Measurements from ENCODE around the gene RABGAP1.
A peak's percentile ranks its signal among the peaks of the same experiment; 100 is the strongest.

Gene RABGAP1

GRCh38 chr9:122944960-122945888 is 4.4 kb downstream of the RABGAP1 start:
- DNase-seq (ENCODE audit: low spot score), result no peak

- DNase-seq (ENCODE audit: low spot score), result no peak
These were observed 5.7 kb downstream of the RABGAP1 start for GRCh38 chr9:122946461-122947005.

GRCh38 chr9:122948313-122948712 is 7.5 kb downstream of the RABGAP1 start:
- DNase-seq (ENCODE audit: low spot score), result peak; percentile 46

GRCh38 chr9:122949696-122950095 is 8.9 kb downstream of the RABGAP1 start:
- DNase-seq (ENCODE audit: low spot score), result no peak

- DNase-seq (ENCODE audit: low spot score), result no peak
These were observed 9.4 kb downstream of the RABGAP1 start for GRCh38 chr9:122950263-122950662.

- DNase-seq (ENCODE audit: low spot score), result no peak
These were observed 10.2 kb downstream of the RABGAP1 start for GRCh38 chr9:122951056-122951455.

GRCh38 chr9:122954253-122954691 is 13.5 kb downstream of the RABGAP1 start:
- no peak for DNase-seq (ENCODE audit: low spot score)

GRCh38 chr9:122955961-122956360 is 15.1 kb downstream of the RABGAP1 start:
- DNase-seq (ENCODE audit: low spot score), result no peak

GRCh38 chr9:122961139-122961538 is 20.3 kb downstream of the RABGAP1 start:
- no peak for DNase-seq (ENCODE audit: low spot score)

- DNase-seq (ENCODE audit: low spot score), result no peak
These were observed 34.4 kb downstream of the RABGAP1 start for GRCh38 chr9:122975196-122975595.

- no peak for DNase-seq (ENCODE audit: low spot score)
These were observed 37.8 kb downstream of the RABGAP1 start for GRCh38 chr9:122978601-122979000.

- DNase-seq (ENCODE audit: low spot score), result no peak
These were observed 45.2 kb downstream of the RABGAP1 start for GRCh38 chr9:122986010-122986409.

GRCh38 chr9:122988141-122988540 is 47.3 kb downstream of the RABGAP1 start:
- no peak for DNase-seq (ENCODE audit: low spot score)

- peak; percentile 46 for DNase-seq (ENCODE audit: low spot score)
These were observed 48.3 kb downstream of the RABGAP1 start for GRCh38 chr9:122988920-122989621.

- peak; percentile 37 for DNase-seq (ENCODE audit: low spot score)
These were observed 50.6 kb downstream of the RABGAP1 start for GRCh38 chr9:122991370-122991830.

GRCh38 chr9:122996586-122996985 is 55.8 kb downstream of the RABGAP1 start:
- DNase-seq (ENCODE audit: low spot score), result no peak

GRCh38 chr9:122998448-122998847 is 57.6 kb downstream of the RABGAP1 start:
- DNase-seq (ENCODE audit: low spot score), result no peak

GRCh38 chr9:123000371-123001068 is 59.7 kb downstream of the RABGAP1 start:
- DNase-seq (ENCODE audit: low spot score), result no peak

- no peak for DNase-seq (ENCODE audit: low spot score)
These were observed 61.9 kb downstream of the RABGAP1 start for GRCh38 chr9:123002754-123003153.

GRCh38 chr9:123003466-123003865 is 62.6 kb downstream of the RABGAP1 start:
- no peak for DNase-seq (ENCODE audit: low spot score)

- no peak for DNase-seq (ENCODE audit: low spot score)
These were observed 65.1 kb downstream of the RABGAP1 start for GRCh38 chr9:123005964-123006363.

GRCh38 chr9:123007269-123007668 is 66.4 kb downstream of the RABGAP1 start:
- DNase-seq (ENCODE audit: low spot score), result no peak

Measured in activated CD4-positive, alpha-beta T cell treated with anti-CD3 and anti-CD28 coated beads, Interleukin-2, Interleukin-4, amounts not matched to agents 100 ng/mL and 50 ng/mL, durations not matched to agents 16 hours and 8 hours (primary cell).